NCI-H526 (cell line): ENCODE measurements around the gene LTBP3.

ENCODE experiments used
- DNase-seq, 2 experiments: peaks; one replicate each; lab custom pipeline; 2025; lab: John Stamatoyannopoulos, UW

The LTBP3 gene

GRCh38 chr11:65506772-65507505 lies 51.2 kb downstream of the LTBP3 start:
- peak in 1 of 2 experiments; percentile 97 for DNase-seq

GRCh38 chr11:65506290-65506771 lies 51.8 kb downstream of the LTBP3 start:
- no peak for DNase-seq

GRCh38 chr11:65505466-65506289 lies 52.5 kb downstream of the LTBP3 start:
- DNase-seq, result peak in 1 of 2 experiments; percentile 52

- DNase-seq, result peak in 1 of 2 experiments; percentile 51
Measured at GRCh38 chr11:65504674-65505465, 53.3 kb downstream of the LTBP3 start.

- peak in 1 of 2 experiments; percentile 73 for DNase-seq
Measured at GRCh38 chr11:65503949-65504673, 54.0 kb downstream of the LTBP3 start.

GRCh38 chr11:65503368-65503948 lies 54.7 kb downstream of the LTBP3 start:
- no peak for DNase-seq

GRCh38 chr11:65502555-65503367 lies 55.4 kb downstream of the LTBP3 start:
- peak in 1 of 2 experiments; percentile 58 for DNase-seq

- DNase-seq, result no peak
Measured at GRCh38 chr11:65502274-65502554, 55.9 kb downstream of the LTBP3 start.

- DNase-seq, result peak in 1 of 2 experiments; percentile 62
Measured at GRCh38 chr11:65501472-65502273, 56.5 kb downstream of the LTBP3 start.

- DNase-seq, result peak; percentile 38 to 58
Measured at GRCh38 chr11:65501186-65501471, 57.0 kb downstream of the LTBP3 start.

GRCh38 chr11:65500387-65501185 lies 57.6 kb downstream of the LTBP3 start:
- peak; percentile 37 to 65 for DNase-seq

GRCh38 chr11:65499713-65500386 lies 58.3 kb downstream of the LTBP3 start:
- peak in 1 of 2 experiments; percentile 63 for DNase-seq

GRCh38 chr11:65498977-65499712 lies 59.0 kb downstream of the LTBP3 start, which contains the start of gene MALAT1:
Gene MALAT1, plus strand, starts transcription at chr11:65499045.
- DNase-seq, result peak; percentile 84 to 97

- DNase-seq, result no peak
Measured at GRCh38 chr11:65498727-65498976, 59.5 kb downstream of the LTBP3 start.

GRCh38 chr11:65498042-65498726 lies 60.0 kb downstream of the LTBP3 start:
- DNase-seq, result peak; percentile 78 to 80

GRCh38 chr11:65497141-65498041 lies 60.8 kb downstream of the LTBP3 start:
- peak; percentile 99 to 100 for DNase-seq
